Measurements from ENCODE around the gene IL11.

The IL11 gene

DNA sequence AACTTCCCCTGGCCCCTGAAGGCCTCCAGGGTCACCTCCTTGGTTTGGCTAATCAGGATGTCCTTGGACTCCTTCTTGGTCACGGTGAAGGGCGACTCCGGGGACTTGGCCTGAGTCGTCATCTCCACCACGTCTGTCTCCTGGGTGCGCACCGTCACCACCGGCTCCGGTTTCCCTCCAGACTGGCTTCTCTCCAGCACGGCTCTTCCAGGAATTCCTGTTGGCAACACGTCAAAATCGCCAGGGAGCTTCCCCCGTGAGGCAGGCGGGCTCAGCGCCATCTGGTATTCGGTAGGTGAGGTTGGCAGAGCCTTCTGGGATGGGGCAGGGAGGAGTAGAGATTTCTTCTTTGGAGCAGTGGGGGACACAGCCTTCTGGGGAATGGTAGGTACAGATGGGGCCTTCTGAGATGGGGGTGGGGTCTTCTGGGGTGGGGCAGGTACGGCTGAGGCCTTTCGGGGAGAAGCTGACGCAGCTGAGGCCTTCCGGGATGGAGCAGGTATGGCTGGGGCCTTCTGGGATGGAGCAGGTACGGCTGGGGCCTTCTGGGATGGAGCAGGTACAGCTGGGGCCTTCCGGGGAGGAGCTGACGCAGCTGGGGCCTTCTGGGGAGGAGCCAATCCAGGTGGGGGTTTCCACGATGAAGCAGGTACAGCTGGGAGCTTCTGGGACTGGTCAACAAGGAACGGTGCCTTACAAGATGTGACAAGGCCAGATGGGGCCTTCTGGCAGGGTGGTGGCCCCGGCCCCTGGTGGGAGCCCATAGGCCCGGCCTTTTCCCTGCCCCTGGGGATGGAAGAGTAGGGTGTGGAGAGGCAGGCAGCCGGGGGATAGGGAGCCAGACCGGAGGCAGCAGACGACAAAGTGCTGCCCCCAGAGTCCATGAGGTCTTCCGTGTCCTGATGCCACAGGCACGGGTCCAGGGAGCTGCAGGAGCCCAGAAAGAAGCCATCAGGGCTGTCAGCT, 11.0 kb downstream of the IL11 start:
- no peaks in the 10 kb centered on the region for H3K27me3 ChIP-seq (ENCODE audit: insufficient read depth, low read length, poor library complexity)
- no peak overlapping the region for H3K27ac ChIP-seq (ENCODE audit: low read length)
- ATAC-seq (ENCODE audit: insufficient read depth, low read depth) (no peak), DNase-seq (no peak)
- H3K4me1 ChIP-seq (ENCODE audit: insufficient read depth, low read length) = no peaks in the 10 kb centered on the region
- H3K9ac ChIP-seq (ENCODE audit: low read depth, low read length) = no peak overlapping the region
- no peak overlapping the region for H3K4me3 ChIP-seq (ENCODE audit: low read depth in 1 of 2, low read length in 2 of 2)
- H3K4me2 ChIP-seq (ENCODE audit: insufficient read depth, low read length) = no peak overlapping the region
- H3K36me3 ChIP-seq (ENCODE audit: insufficient read depth, low read length) = no peaks in the 10 kb centered on the region
- no peaks in the 10 kb centered on the region for H3K79me2 ChIP-seq (ENCODE audit: insufficient read depth, low read length)
- H4K20me1 ChIP-seq (ENCODE audit: insufficient read depth, low read length) = no peaks in the 10 kb centered on the region
- no peak overlapping the region for H2AFZ ChIP-seq (ENCODE audit: low read depth, low read length)
- no peak for TF ChIP-seq EZH2 (IDR thresholded peaks at IDR 0.05; ENCODE audit: borderline replicate concordance, low read depth, low read length, severe bottlenecking)
- TF ChIP-seq, protein P1, sequence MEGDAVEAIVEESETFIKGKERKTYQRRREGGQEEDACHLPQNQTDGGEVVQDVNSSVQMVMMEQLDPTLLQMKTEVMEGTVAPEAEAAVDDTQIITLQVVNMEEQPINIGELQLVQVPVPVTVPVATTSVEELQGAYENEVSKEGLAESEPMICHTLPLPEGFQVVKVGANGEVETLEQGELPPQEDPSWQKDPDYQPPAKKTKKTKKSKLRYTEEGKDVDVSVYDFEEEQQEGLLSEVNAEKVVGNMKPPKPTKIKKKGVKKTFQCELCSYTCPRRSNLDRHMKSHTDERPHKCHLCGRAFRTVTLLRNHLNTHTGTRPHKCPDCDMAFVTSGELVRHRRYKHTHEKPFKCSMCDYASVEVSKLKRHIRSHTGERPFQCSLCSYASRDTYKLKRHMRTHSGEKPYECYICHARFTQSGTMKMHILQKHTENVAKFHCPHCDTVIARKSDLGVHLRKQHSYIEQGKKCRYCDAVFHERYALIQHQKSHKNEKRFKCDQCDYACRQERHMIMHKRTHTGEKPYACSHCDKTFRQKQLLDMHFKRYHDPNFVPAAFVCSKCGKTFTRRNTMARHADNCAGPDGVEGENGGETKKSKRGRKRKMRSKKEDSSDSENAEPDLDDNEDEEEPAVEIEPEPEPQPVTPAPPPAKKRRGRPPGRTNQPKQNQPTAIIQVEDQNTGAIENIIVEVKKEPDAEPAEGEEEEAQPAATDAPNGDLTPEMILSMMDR (IDR thresholded peaks at IDR 0.05; ENCODE audit: borderline replicate concordance, extremely low read depth, low read length, poor library complexity, severe bottlenecking) = no peak
- no peaks in the 10 kb centered on the region for H3K9me3 ChIP-seq (ENCODE audit: insufficient read depth, low read length, severe bottlenecking)

DNA sequence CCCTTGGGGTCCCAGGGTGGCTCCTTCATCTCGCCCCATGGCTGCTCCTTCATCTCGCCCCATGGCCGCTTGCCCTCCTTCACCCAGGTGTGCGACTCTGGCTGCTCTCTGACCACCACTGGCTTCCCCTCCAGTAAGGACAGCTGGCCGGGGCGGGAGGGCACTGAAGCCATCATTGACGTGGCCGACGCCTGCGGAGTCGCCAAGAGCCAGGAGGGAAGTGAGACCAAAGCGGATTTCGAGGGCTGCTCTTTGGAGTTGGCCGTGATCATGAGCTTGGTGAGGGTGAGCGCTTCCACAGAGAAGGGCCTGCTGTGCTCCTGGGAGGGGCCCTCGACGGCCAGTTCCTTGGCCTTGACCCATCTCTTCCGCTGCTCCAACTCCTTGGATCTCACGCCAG, 11.8 kb downstream of the IL11 start:
- TF ChIP-seq EZH2 (IDR thresholded peaks at IDR 0.05; ENCODE audit: borderline replicate concordance, low read depth, low read length, severe bottlenecking) = no peak
- TF ChIP-seq, protein P1 (IDR thresholded peaks at IDR 0.05; ENCODE audit: borderline replicate concordance, extremely low read depth, low read length, poor library complexity, severe bottlenecking) = no peak
- H3K27ac ChIP-seq (ENCODE audit: low read length) = no peak overlapping the region
- no peaks in the 10 kb centered on the region for H3K79me2 ChIP-seq (ENCODE audit: insufficient read depth, low read length)
- no peak overlapping the region for H3K4me3 ChIP-seq (ENCODE audit: low read depth in 1 of 2, low read length in 2 of 2)
- no peaks in the 10 kb centered on the region for H3K4me1 ChIP-seq (ENCODE audit: insufficient read depth, low read length)
- H3K27me3 ChIP-seq (ENCODE audit: insufficient read depth, low read length, poor library complexity) = no peaks in the 10 kb centered on the region
- no peaks in the 10 kb centered on the region for H3K9me3 ChIP-seq (ENCODE audit: insufficient read depth, low read length, severe bottlenecking)
- no peak overlapping the region for H3K9ac ChIP-seq (ENCODE audit: low read depth, low read length)
- ATAC-seq (ENCODE audit: insufficient read depth, low read depth) (no peak), DNase-seq (no peak)
- H3K4me2 ChIP-seq (ENCODE audit: insufficient read depth, low read length) = no peak overlapping the region
- H2AFZ ChIP-seq (ENCODE audit: low read depth, low read length) = no peak overlapping the region
- no peaks in the 10 kb centered on the region for H3K36me3 ChIP-seq (ENCODE audit: insufficient read depth, low read length)
- H4K20me1 ChIP-seq (ENCODE audit: insufficient read depth, low read length) = no peaks in the 10 kb centered on the region

DNA sequence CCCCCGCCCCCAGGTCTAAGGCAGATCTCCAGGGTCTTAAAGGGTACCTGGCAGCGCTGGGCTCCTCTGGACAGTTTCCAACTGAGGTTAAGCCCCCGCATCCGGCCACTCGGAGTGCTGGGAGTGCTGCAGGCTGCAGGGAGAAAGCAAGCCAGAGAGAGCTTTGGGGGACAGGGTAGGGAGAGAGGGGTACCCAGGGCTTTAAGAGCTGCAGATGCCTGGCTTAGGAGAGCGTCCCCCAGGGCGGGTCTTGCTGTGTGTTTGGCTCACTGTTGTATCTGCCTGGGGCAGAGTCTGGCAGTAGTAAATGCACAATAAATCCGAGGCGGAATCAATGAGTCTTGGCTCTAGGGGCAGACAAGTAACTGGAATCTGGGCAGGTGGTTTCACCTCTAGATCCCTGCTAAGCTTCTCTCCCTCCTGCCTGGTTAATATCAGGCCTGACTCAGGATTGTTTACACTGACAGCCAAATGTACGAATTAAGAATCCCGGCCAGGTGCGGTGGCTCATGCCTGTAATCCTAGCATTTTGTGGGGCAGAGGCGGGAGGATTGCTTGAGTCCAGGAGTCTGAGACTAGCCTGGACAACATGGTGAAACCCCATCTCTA, 14.9 kb downstream of the IL11 start:
- H3K4me1 ChIP-seq (ENCODE audit: insufficient read depth, low read length) = no peaks in the 10 kb centered on the region
- H3K4me3 ChIP-seq (ENCODE audit: low read depth in 1 of 2, low read length in 2 of 2) = no peak overlapping the region
- H2AFZ ChIP-seq (ENCODE audit: low read depth, low read length) = no peak overlapping the region
- H3K27ac ChIP-seq (ENCODE audit: low read length) = no peak overlapping the region
- ATAC-seq (ENCODE audit: insufficient read depth, low read depth) (no peak), DNase-seq (no peak)
- no peak overlapping the region for H3K4me2 ChIP-seq (ENCODE audit: insufficient read depth, low read length)
- no peaks in the 10 kb centered on the region for H3K9me3 ChIP-seq (ENCODE audit: insufficient read depth, low read length, severe bottlenecking)
- H3K9ac ChIP-seq (ENCODE audit: low read depth, low read length) = no peak overlapping the region
- no peaks in the 10 kb centered on the region for H4K20me1 ChIP-seq (ENCODE audit: insufficient read depth, low read length)
- H3K79me2 ChIP-seq (ENCODE audit: insufficient read depth, low read length) = no peaks in the 10 kb centered on the region
- H3K36me3 ChIP-seq (ENCODE audit: insufficient read depth, low read length) = no peaks in the 10 kb centered on the region
- no peak for TF ChIP-seq EZH2 (IDR thresholded peaks at IDR 0.05; ENCODE audit: borderline replicate concordance, low read depth, low read length, severe bottlenecking)
- TF ChIP-seq, protein P1 (IDR thresholded peaks at IDR 0.05; ENCODE audit: borderline replicate concordance, extremely low read depth, low read length, poor library complexity, severe bottlenecking) = no peak
- no peaks in the 10 kb centered on the region for H3K27me3 ChIP-seq (ENCODE audit: insufficient read depth, low read length, poor library complexity)
